ENCODE measurements around the gene SLC23A3. TPM values are rescaled to one million over a fixed set of nuclear protein-coding genes. Genes with fewer than 3 reads are reported as not detected.

Gene SLC23A3
- total RNA-seq, 2 donors from 2014 or later: 0.46 to 1.9 TPM

DNA sequence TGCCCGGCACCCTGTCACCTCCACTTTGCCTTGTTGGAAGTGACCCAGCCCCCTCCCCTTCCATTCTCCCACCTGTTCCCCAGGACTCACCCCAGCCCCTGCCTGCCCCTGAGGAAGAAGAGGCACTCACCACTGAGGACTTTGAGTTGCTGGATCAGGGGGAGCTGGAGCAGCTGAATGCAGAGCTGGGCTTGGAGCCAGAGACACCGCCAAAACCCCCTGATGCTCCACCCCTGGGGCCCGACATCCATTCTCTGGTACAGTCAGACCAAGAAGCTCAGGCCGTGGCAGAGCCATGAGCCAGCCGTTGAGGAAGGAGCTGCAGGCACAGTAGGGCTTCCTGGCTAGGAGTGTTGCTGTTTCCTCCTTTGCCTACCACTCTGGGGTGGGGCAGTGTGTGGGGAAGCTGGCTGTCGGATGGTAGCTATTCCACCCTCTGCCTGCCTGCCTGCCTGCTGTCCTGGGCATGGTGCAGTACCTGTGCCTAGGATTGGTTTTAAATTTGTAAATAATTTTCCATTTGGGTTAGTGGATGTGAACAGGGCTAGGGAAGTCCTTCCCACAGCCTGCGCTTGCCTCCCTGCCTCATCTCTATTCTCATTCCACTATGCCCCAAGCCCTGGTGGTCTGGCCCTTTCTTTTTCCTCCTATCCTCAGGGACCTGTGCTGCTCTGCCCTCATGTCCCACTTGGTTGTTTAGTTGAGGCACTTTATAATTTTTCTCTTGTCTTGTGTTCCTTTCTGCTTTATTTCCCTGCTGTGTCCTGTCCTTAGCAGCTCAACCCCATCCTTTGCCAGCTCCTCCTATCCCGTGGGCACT lies 12.7 kb upstream of the SLC23A3 start:
- no peak overlapping the region for H3K9ac ChIP-seq (ENCODE audit: extremely low read depth, low read length, poor library complexity, severe bottlenecking)
- Mint-ChIP-seq H3K4me1 (peaks cover 9% of the 10 kb centered on the region), H3K36me3 (ENCODE audit: low read depth) (peaks cover 32% of the 10 kb centered on the region), H3K9me3 (no peaks in the 10 kb centered on the region), H3K27me3 (ENCODE audit: insufficient read depth) (no peaks in the 10 kb centered on the region), H3K27ac (no peak overlapping the region), H3K4me3 (no peak overlapping the region)
- WGBS, 2 experiments (ENCODE audit: insufficient coverage in 1 of 2, insufficient read length in 1 of 2): 92 to 96% methylated on average over 3 to 8 of the region's 8 CpGs
- DNase-seq: no peak
- H3K4me3 ChIP-seq (ENCODE audit: low read length): no peak overlapping the region
- no peaks in the 10 kb centered on the region for H3K27me3 ChIP-seq (ENCODE audit: control insufficient read depth, insufficient read depth, low read length, poor library complexity, severe bottlenecking)
- H3K36me3 ChIP-seq (ENCODE audit: control insufficient read depth, insufficient read depth, low read length): peaks cover 48% of the 10 kb centered on the region
- TF ChIP-seq, protein P1, sequence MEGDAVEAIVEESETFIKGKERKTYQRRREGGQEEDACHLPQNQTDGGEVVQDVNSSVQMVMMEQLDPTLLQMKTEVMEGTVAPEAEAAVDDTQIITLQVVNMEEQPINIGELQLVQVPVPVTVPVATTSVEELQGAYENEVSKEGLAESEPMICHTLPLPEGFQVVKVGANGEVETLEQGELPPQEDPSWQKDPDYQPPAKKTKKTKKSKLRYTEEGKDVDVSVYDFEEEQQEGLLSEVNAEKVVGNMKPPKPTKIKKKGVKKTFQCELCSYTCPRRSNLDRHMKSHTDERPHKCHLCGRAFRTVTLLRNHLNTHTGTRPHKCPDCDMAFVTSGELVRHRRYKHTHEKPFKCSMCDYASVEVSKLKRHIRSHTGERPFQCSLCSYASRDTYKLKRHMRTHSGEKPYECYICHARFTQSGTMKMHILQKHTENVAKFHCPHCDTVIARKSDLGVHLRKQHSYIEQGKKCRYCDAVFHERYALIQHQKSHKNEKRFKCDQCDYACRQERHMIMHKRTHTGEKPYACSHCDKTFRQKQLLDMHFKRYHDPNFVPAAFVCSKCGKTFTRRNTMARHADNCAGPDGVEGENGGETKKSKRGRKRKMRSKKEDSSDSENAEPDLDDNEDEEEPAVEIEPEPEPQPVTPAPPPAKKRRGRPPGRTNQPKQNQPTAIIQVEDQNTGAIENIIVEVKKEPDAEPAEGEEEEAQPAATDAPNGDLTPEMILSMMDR (conservative IDR thresholded peaks at IDR 0.05): no peak
- no peak overlapping the region for H3K27ac ChIP-seq (ENCODE audit: low read depth, low read length)
- H3K9me3 ChIP-seq (ENCODE audit: control insufficient read depth, low read length): no peaks in the 10 kb centered on the region
- H3K4me1 ChIP-seq (ENCODE audit: control insufficient read depth, insufficient read depth, low read length): no peaks in the 10 kb centered on the region

DNA sequence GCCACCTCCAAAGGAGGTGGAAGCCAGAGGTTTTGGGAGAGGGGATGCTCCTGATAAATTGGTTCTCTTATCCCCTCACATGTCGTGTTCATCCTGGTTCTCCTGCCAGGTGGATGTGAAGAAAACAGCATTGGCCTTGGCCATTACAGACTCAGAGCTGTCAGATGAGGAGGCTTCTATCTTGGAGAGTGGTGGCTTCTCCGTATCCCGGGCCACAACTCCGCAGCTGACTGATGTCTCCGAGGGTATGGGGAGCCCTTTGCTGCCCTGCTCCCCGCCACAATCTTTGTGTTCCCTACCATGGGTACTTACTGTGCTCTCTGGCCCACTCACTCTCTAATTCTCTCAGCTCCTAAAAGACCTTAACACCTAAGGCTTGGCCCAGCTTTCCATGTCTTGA lies 11.7 kb upstream of the SLC23A3 start:
- no peaks in the 10 kb centered on the region for H3K9me3 Mint-ChIP-seq
- Histone ChIP-seq H3K4me3 (ENCODE audit: low read length) (no peak overlapping the region), H3K4me1 (ENCODE audit: control insufficient read depth, insufficient read depth, low read length) (no peaks in the 10 kb centered on the region), H3K9me3 (ENCODE audit: control insufficient read depth, low read length) (no peaks in the 10 kb centered on the region), H3K27me3 (ENCODE audit: control insufficient read depth, insufficient read depth, low read length, poor library complexity, severe bottlenecking) (no peaks in the 10 kb centered on the region), H3K9ac (ENCODE audit: extremely low read depth, low read length, poor library complexity, severe bottlenecking) (no peak overlapping the region), H3K27ac (ENCODE audit: low read depth, low read length) (no peak overlapping the region), H3K36me3 (ENCODE audit: control insufficient read depth, insufficient read depth, low read length) (peaks cover 48% of the 10 kb centered on the region)
- H3K4me1 Mint-ChIP-seq: peaks cover 12% of the 10 kb centered on the region
- no peak overlapping the region for H3K27ac Mint-ChIP-seq
- TF ChIP-seq, protein P1 (conservative IDR thresholded peaks at IDR 0.05): no peak
- H3K27me3 Mint-ChIP-seq (ENCODE audit: insufficient read depth): no peaks in the 10 kb centered on the region
- 88 to 96% methylated on average over 6 of the region's 6 CpGs for WGBS, 2 experiments (ENCODE audit: insufficient coverage in 1 of 2, insufficient read length in 1 of 2)
- DNase-seq: no peak
- H3K4me3 Mint-ChIP-seq: no peak overlapping the region
- H3K36me3 Mint-ChIP-seq (ENCODE audit: low read depth): peaks cover 32% of the 10 kb centered on the region

DNA sequence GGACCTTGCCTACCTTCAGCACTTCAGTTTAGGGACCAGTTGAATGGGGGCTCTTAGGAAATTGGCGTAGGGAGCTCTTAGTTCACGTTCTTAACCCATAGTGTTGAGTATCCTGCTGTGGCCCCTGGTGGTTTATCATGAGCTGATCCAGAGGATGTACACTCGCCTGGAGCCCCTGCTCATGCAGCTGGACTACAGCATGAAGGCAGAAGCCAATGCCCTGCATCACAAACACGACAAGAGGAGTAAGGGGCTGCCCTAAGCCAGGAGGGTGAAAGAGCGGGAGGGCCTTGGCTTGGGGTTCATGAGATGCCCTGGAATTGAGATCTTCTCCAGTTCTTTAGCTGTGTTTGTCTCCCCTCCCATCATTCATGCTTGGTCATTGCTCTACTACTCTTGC lies 11.1 kb upstream of the SLC23A3 start:
- Histone ChIP-seq H3K9me3 (ENCODE audit: control insufficient read depth, low read length) (no peaks in the 10 kb centered on the region), H3K36me3 (ENCODE audit: control insufficient read depth, insufficient read depth, low read length) (peaks cover 48% of the 10 kb centered on the region), H3K4me3 (ENCODE audit: low read length) (no peak overlapping the region), H3K9ac (ENCODE audit: extremely low read depth, low read length, poor library complexity, severe bottlenecking) (no peak overlapping the region), H3K27ac (ENCODE audit: low read depth, low read length) (no peak overlapping the region), H3K4me1 (ENCODE audit: control insufficient read depth, insufficient read depth, low read length) (no peaks in the 10 kb centered on the region), H3K27me3 (ENCODE audit: control insufficient read depth, insufficient read depth, low read length, poor library complexity, severe bottlenecking) (no peaks in the 10 kb centered on the region)
- Mint-ChIP-seq H3K27me3 (ENCODE audit: insufficient read depth) (no peaks in the 10 kb centered on the region), H3K36me3 (ENCODE audit: low read depth) (peaks cover 32% of the 10 kb centered on the region), H3K4me1 (peaks cover 13% of the 10 kb centered on the region), H3K4me3 (no peak overlapping the region), H3K9me3 (no peaks in the 10 kb centered on the region), H3K27ac (no peak overlapping the region)
- TF ChIP-seq, protein P1 (conservative IDR thresholded peaks at IDR 0.05): no peak
- 94 to 96% methylated on average over 4 to 5 of the region's 5 CpGs for WGBS, 2 experiments (ENCODE audit: insufficient coverage in 1 of 2, insufficient read length in 1 of 2)
- DNase-seq: no peak

Data from endodermal cell (in vitro differentiated cells).